CD14-positive monocyte (primary cell): Measurements from ENCODE around the gene GPR55. TPM values are rescaled to one million over a fixed set of nuclear protein-coding genes. Genes with fewer than 3 reads are reported as not detected.

Experiments used
- DNase-seq, 3 donors: peaks; one replicate each; pipeline ENCODE4 v3.0.0-alpha.2; 2011 to 2022
- H2AFZ ChIP-seq: 2 replicates; pipeline ENCODE4 v1.6.0; 2012; ENCODE audit warnings: mild to moderate bottlenecking, low read depth, low read length, inconsistent platforms; ENCODE audit not compliant: insufficient read depth, poor library complexity, severe bottlenecking
- H3K27ac ChIP-seq, 2 donors: 1 replicate in 1 of 2; 2 replicates in 1 of 2; pipeline ENCODE4 v1.5.1; 2012 to 2013; ENCODE audit warnings: low read length in 2 of 2, control low read depth in 1 of 2, inconsistent platforms in 1 of 2, low read depth in 1 of 2, mild to moderate bottlenecking in 1 of 2
- H3K27me3 ChIP-seq, 2 donors: one replicate each; pipeline versions ENCODE4 v1.6.0 to v1.6.1; 2011 to 2013; ENCODE audit warnings: low read length in 2 of 2; ENCODE audit not compliant: control insufficient read depth in 2 of 2, insufficient read depth in 2 of 2
- H3K36me3 ChIP-seq, 2 donors: replicated peaks in 1 of 2; 1 replicate in 1 of 2; 2 replicates in 1 of 2; pipeline versions ENCODE4 v1.5.1 to v1.6.1; 2012 to 2013; ENCODE audit warnings: low read length in 2 of 2, control low read depth in 1 of 2, inconsistent platforms in 1 of 2, mild to moderate bottlenecking in 1 of 2; ENCODE audit not compliant: insufficient read depth in 2 of 2, control insufficient read depth in 1 of 2
- H3K4me1 ChIP-seq, 2 donors: 1 replicate in 1 of 2; 2 replicates in 1 of 2; pipeline versions ENCODE4 v1.5.1 to v1.6.1; 2012 to 2013; ENCODE audit warnings: low read length in 2 of 2, control low read depth in 1 of 2, inconsistent platforms in 1 of 2, mild to moderate bottlenecking in 1 of 2, moderate library complexity in 1 of 2; ENCODE audit not compliant: insufficient read depth in 2 of 2, control insufficient read depth in 1 of 2
- H3K4me2 ChIP-seq: replicated peaks from 2 replicates; pipeline ENCODE3; 2012; ENCODE audit warnings: low read length, moderate library complexity, mild to moderate bottlenecking; ENCODE audit not compliant: poor library complexity, severe bottlenecking; ENCODE audit errors: extremely low read depth
- H3K4me3 ChIP-seq, 3 experiments: fragments of 200-600 bp in 1 of 3; sonication (generic) in 1 of 3; replicated peaks in 1 of 3; 1 replicate in 2 of 3; 2 replicates in 1 of 3; pipeline ENCODE4 v1.5.1; 2011 to 2013; ENCODE audit warnings: low read length in 3 of 3, mild to moderate bottlenecking in 3 of 3, control low read depth in 2 of 3, low read depth in 2 of 3, inconsistent platforms in 1 of 3, moderate library complexity in 1 of 3
- H3K79me2 ChIP-seq: 2 replicates; pipeline ENCODE4 v1.6.0; 2012; ENCODE audit warnings: mild to moderate bottlenecking, control low read depth, inconsistent platforms, low read length, moderate library complexity; ENCODE audit not compliant: insufficient read depth
- H3K9ac ChIP-seq: 2 replicates; pipeline ENCODE4 v1.6.0; 2017; ENCODE audit warnings: low read length, mild to moderate bottlenecking; ENCODE audit not compliant: insufficient read depth, poor library complexity, severe bottlenecking
- H3K9me3 ChIP-seq, 2 donors: replicated peaks in 1 of 2; 1 replicate in 1 of 2; 2 replicates in 1 of 2; pipeline versions ENCODE4 v1.5.1 to v1.6.1; 2012 to 2013; ENCODE audit warnings: low read length in 2 of 2, control low read depth in 1 of 2; ENCODE audit not compliant: control insufficient read depth in 1 of 2, insufficient read depth in 1 of 2
- H4K20me1 ChIP-seq: 2 replicates; pipeline ENCODE4 v1.6.0; 2012; ENCODE audit warnings: mild to moderate bottlenecking, low read length, control low read depth, moderate library complexity; ENCODE audit not compliant: insufficient read depth
- H3K27ac Mint-ChIP-seq, 7 donors: one replicate each; pipeline ENCODE4 v1.8.0; 2020; ENCODE audit warnings: mild to moderate bottlenecking in 7 of 7, mixed read lengths in 7 of 7, moderate library complexity in 6 of 7, inconsistent platforms in 2 of 7
- H3K27me3 Mint-ChIP-seq, 3 donors: one replicate each; pipeline ENCODE4 v1.8.0; 2021 to 2022; ENCODE audit warnings: low read depth in 3 of 3, mild to moderate bottlenecking in 3 of 3, mixed read lengths in 3 of 3, moderate library complexity in 3 of 3, inconsistent platforms in 1 of 3
- H3K36me3 Mint-ChIP-seq, 2 donors: one replicate each; pipeline ENCODE4 v1.8.0; 2020; ENCODE audit warnings: mixed read lengths in 2 of 2, inconsistent platforms in 1 of 2, mild to moderate bottlenecking in 1 of 2
- H3K4me1 Mint-ChIP-seq: one replicate; pipeline ENCODE4 v1.8.0; 2020; ENCODE audit warnings: mild to moderate bottlenecking, mixed read lengths
- H3K4me3 Mint-ChIP-seq, 2 donors: one replicate each; pipeline ENCODE4 v1.8.0; 2020; ENCODE audit warnings: mild to moderate bottlenecking in 2 of 2, mixed read lengths in 2 of 2, moderate library complexity in 1 of 2
- H3K9me3 Mint-ChIP-seq, 7 donors: one replicate each; pipeline ENCODE4 v1.8.0; 2020 to 2022; ENCODE audit warnings: mixed read lengths in 7 of 7, mild to moderate bottlenecking in 6 of 7, moderate library complexity in 6 of 7, inconsistent platforms in 2 of 7
- CTCF ChIP-seq: fragments of 200-600 bp; IDR thresholded peaks from one replicate; pipeline ENCODE4 v1.8.0; 2022; ENCODE audit warnings: antibody characterized with exemption, mild to moderate bottlenecking
- WGBS: methylation state at CpG from one replicate; pipeline ENCODE4 v1.1.5; 2013; ENCODE audit warnings: missing lambda C conversion rate; ENCODE audit not compliant: insufficient coverage; 5-methylcytosine and 5-hydroxymethylcytosine counted together
- intact Hi-C, 2 donors: fragments of 100-400 bp; cut with micrococcal nuclease; formaldehyde crosslinking; loops; one replicate each; pipeline versions ENCODE4 v1.15.0 to v1.15.1; 2023
- polyA plus RNA-seq, 3 donors: library from polyadenylated mRNA; depleted of rRNA in 1 of 3; unstranded in 2 of 3; stranded (reverse) in 1 of 3; fragments of 300-500 nt in 2 of 3; fragments of >200 nt in 1 of 3; fragmentation: Illumina TruSeq in 2 of 3; gene quantifications; 1 replicate in 2 of 3; 2 replicates in 1 of 3; pipeline ENCODE4 v1.2.3, GENCODE V29; 2012 to 2021

Gene GPR55
- polyA plus RNA-seq, 3 donors = 0.11 to 0.12 TPM; not detected in 1

- H3K4me1 Mint-ChIP-seq = peaks cover 31% of the 10 kb centered on the region
- peak overlapping the region in 1 of 2 donors; percentile 7 for H3K4me3 Mint-ChIP-seq
- Histone ChIP-seq H3K79me2 (no peaks in the 10 kb centered on the region), H3K4me1 (peaks cover 23 to 26% of the 10 kb centered on the region in 2 donors), H3K4me2 (no peak overlapping the region), H3K27me3 (no peaks in the 10 kb centered on the region), H2AFZ (no peak overlapping the region), H3K27ac (no peak overlapping the region), H3K4me3 (no peak overlapping the region), H3K9ac (no peak overlapping the region), H3K36me3 (no peaks in the 10 kb centered on the region), H3K9me3 (peaks cover 0 to 4% of the 10 kb centered on the region in 2 donors), H4K20me1 (no peaks in the 10 kb centered on the region)
- peak overlapping the region in 2 of 7 donors; percentile 50 to 87 for H3K27ac Mint-ChIP-seq
- intact Hi-C loops = no loop called here
- DNase-seq = peak; percentile 24 to 62 (median 25)
- peaks cover 0 to 5% (median 2%) of the 10 kb centered on the region in 3 donors for H3K27me3 Mint-ChIP-seq
- 43% methylated on average over 14 of the region's 19 CpGs for WGBS
- peaks cover 3 to 9% (median 6%) of the 10 kb centered on the region in 7 donors for H3K9me3 Mint-ChIP-seq
- no peaks in the 10 kb centered on the region for H3K36me3 Mint-ChIP-seq
- no peak for TF ChIP-seq CTCF
Observed at GRCh38 chr2:230893841-230894781, 30.9 kb downstream of the GPR55 start.

GRCh38 chr2:230893338-230893737 is 31.7 kb downstream of the GPR55 start:
- 4% methylated on average over 3 of the region's 6 CpGs for WGBS
- Mint-ChIP-seq H3K4me3 (no peak overlapping the region), H3K4me1 (peaks cover 31% of the 10 kb centered on the region), H3K36me3 (no peaks in the 10 kb centered on the region), H3K27me3 (peaks cover 0 to 5% (median 2%) of the 10 kb centered on the region in 3 donors), H3K27ac (no peak overlapping the region), H3K9me3 (peaks cover 4 to 13% (median 9%) of the 10 kb centered on the region in 7 donors)
- Histone ChIP-seq H3K4me2 (no peak overlapping the region), H3K27me3 (no peaks in the 10 kb centered on the region), H3K36me3 (no peaks in the 10 kb centered on the region), H4K20me1 (no peaks in the 10 kb centered on the region), H3K9ac (no peak overlapping the region), H3K4me1 (peaks cover 23 to 26% of the 10 kb centered on the region in 2 donors), H3K4me3 (no peak overlapping the region), H3K79me2 (no peaks in the 10 kb centered on the region), H3K9me3 (peaks cover 0 to 8% of the 10 kb centered on the region in 2 donors), H3K27ac (no peak overlapping the region), H2AFZ (no peak overlapping the region)
- TF ChIP-seq CTCF = no peak
- DNase-seq = no peak
- intact Hi-C loops = no loop called here
